ENCODE data around the gene ZBTB20. TPM values are rescaled to one million over a fixed set of nuclear protein-coding genes. Genes with fewer than 3 reads are reported as not detected.

ZBTB20 gene
- polyA plus RNA-seq, 3 donors, result 1.3 to 3.2 (median 2.0) TPM

- H4K20me1 ChIP-seq (ENCODE audit: insufficient read depth, low read length), result no peaks in the 10 kb centered on the region
- Mint-ChIP-seq H3K4me3 (no peak overlapping the region), H3K27ac (peak overlapping the region in 1 of 7 donors; percentile 58), H3K36me3 (no peaks in the 10 kb centered on the region), H3K27me3 (ENCODE audit: low read depth in 3 of 3) (peaks cover 0 to 3% (median 0%) of the 10 kb centered on the region in 3 donors), H3K9me3 (peaks cover 0 to 5% (median 0%) of the 10 kb centered on the region in 7 donors), H3K4me1 (peaks cover 20% of the 10 kb centered on the region)
- H2AFZ ChIP-seq (ENCODE audit: insufficient read depth, low read depth, low read length, poor library complexity, severe bottlenecking), result no peak overlapping the region
- H3K36me3 ChIP-seq (replicated peaks in 1 of 2; ENCODE audit: control insufficient read depth in 1 of 2, insufficient read depth in 2 of 2, low read length in 2 of 2), result no peaks in the 10 kb centered on the region
- intact Hi-C loops (cut with micrococcal nuclease), result no loop called here
- no peak overlapping the region for H3K4me3 ChIP-seq (replicated peaks in 1 of 3; ENCODE audit: low read depth in 2 of 3, low read length in 3 of 3)
- no peaks in the 10 kb centered on the region for H3K79me2 ChIP-seq (ENCODE audit: insufficient read depth, low read length)
- no peak overlapping the region for H3K4me2 ChIP-seq (replicated peaks; ENCODE audit: extremely low read depth, low read length, poor library complexity, severe bottlenecking)
- no peak overlapping the region for H3K9ac ChIP-seq (ENCODE audit: insufficient read depth, low read length, poor library complexity, severe bottlenecking)
- WGBS (ENCODE audit: insufficient coverage), result no CpG with 5 or more reads among the region's 5 CpGs
- no peak for DNase-seq
- H3K9me3 ChIP-seq (replicated peaks in 1 of 2; ENCODE audit: control insufficient read depth in 1 of 2, insufficient read depth in 1 of 2, low read length in 2 of 2), result no peaks in the 10 kb centered on the region
- no peak for TF ChIP-seq CTCF (IDR thresholded peaks at IDR 0.05)
- no peak overlapping the region for H3K27ac ChIP-seq (ENCODE audit: low read depth in 1 of 2, low read length in 2 of 2)
- no peaks in the 10 kb centered on the region for H3K27me3 ChIP-seq (ENCODE audit: control insufficient read depth in 2 of 2, insufficient read depth in 2 of 2, low read length in 2 of 2)
- H3K4me1 ChIP-seq (ENCODE audit: control insufficient read depth in 1 of 2, insufficient read depth in 2 of 2, low read length in 2 of 2), result peaks cover 0 to 9% of the 10 kb centered on the region in 2 donors
These were observed 523.6 kb downstream of the ZBTB20 start for GRCh38 chr3:114623420-114624046.

- Mint-ChIP-seq H3K4me3 (no peak overlapping the region), H3K27ac (no peak overlapping the region), H3K36me3 (no peaks in the 10 kb centered on the region), H3K9me3 (peaks cover 0 to 4% (median 0%) of the 10 kb centered on the region in 7 donors), H3K4me1 (peaks cover 20% of the 10 kb centered on the region), H3K27me3 (ENCODE audit: low read depth in 3 of 3) (peaks cover 0 to 3% (median 0%) of the 10 kb centered on the region in 3 donors)
- intact Hi-C loops (cut with micrococcal nuclease), result no loop called here
- Histone ChIP-seq H3K27me3 (ENCODE audit: control insufficient read depth in 2 of 2, insufficient read depth in 2 of 2, low read length in 2 of 2) (no peaks in the 10 kb centered on the region), H3K79me2 (ENCODE audit: insufficient read depth, low read length) (no peaks in the 10 kb centered on the region), H3K4me3 (replicated peaks in 1 of 3; ENCODE audit: low read depth in 2 of 3, low read length in 3 of 3) (no peak overlapping the region), H3K4me1 (ENCODE audit: control insufficient read depth in 1 of 2, insufficient read depth in 2 of 2, low read length in 2 of 2) (peaks cover 0 to 9% of the 10 kb centered on the region in 2 donors), H3K9me3 (replicated peaks in 1 of 2; ENCODE audit: control insufficient read depth in 1 of 2, insufficient read depth in 1 of 2, low read length in 2 of 2) (no peaks in the 10 kb centered on the region), H3K36me3 (replicated peaks in 1 of 2; ENCODE audit: control insufficient read depth in 1 of 2, insufficient read depth in 2 of 2, low read length in 2 of 2) (no peaks in the 10 kb centered on the region), H3K9ac (ENCODE audit: insufficient read depth, low read length, poor library complexity, severe bottlenecking) (no peak overlapping the region), H3K27ac (ENCODE audit: low read depth in 1 of 2, low read length in 2 of 2) (no peak overlapping the region), H3K4me2 (replicated peaks; ENCODE audit: extremely low read depth, low read length, poor library complexity, severe bottlenecking) (no peak overlapping the region), H4K20me1 (ENCODE audit: insufficient read depth, low read length) (no peaks in the 10 kb centered on the region), H2AFZ (ENCODE audit: insufficient read depth, low read depth, low read length, poor library complexity, severe bottlenecking) (no peak overlapping the region)
- no peak for TF ChIP-seq CTCF (IDR thresholded peaks at IDR 0.05)
- no peak for DNase-seq
- no CpG with 5 or more reads among the region's 3 CpGs for WGBS (ENCODE audit: insufficient coverage)
These were observed 525.1 kb downstream of the ZBTB20 start for GRCh38 chr3:114622001-114622400.

Measured in CD14-positive monocyte (primary cell).